T-cell (primary cell): Measurements from ENCODE around the gene SRSF1. TPM values are rescaled to one million over a fixed set of nuclear protein-coding genes. Genes with fewer than 3 reads are reported as not detected.

Experiments used
- ATAC-seq, 4 experiments: fragments of 200-7000 bp in 3 of 4; fragments of 150-1000 bp in 1 of 4; cut with Tn5 transposase; replicated peaks in 1 of 4; 1 replicate in 3 of 4; 2 replicates in 1 of 4; pipeline ENCODE4 v1.10.0; 2021; ENCODE audit warnings: moderate library complexity in 3 of 4, mild to moderate bottlenecking in 2 of 4, moderate number of reproducible peaks in 1 of 4
- CTCF ChIA-PET, 2 donors: fragments of 300-600 bp; sonication (Branson Sonifier 250); formaldehyde crosslinking; loops; one replicate each; lab custom pipeline; 2022; ENCODE audit warnings: antibody characterized with exemption in 2 of 2; lab: Charles Lee
- POLR2A ChIA-PET, 2 donors: fragments of 300-600 bp; sonication (Branson Sonifier 250); formaldehyde crosslinking; loops; one replicate each; lab custom pipeline; 2022; ENCODE audit warnings: antibody characterized with exemption in 2 of 2; lab: Charles Lee
- DNase-seq, 35 experiments: peaks; one replicate each; pipeline versions ENCODE4 v3.0.0 to v3.0.0-alpha.2; 2013 to 2023
- H3K27ac ChIP-seq: one replicate; pipeline ENCODE4 v1.5.1; 2013; ENCODE audit warnings: low read length
- H3K27me3 ChIP-seq, 2 experiments: replicated peaks in 1 of 2; 1 replicate in 1 of 2; 2 replicates in 1 of 2; pipeline versions ENCODE4 v1.6.1 to v1.7.0; 2013; ENCODE audit warnings: low read length in 1 of 2, mixed read lengths in 1 of 2; ENCODE audit not compliant: control insufficient read depth in 2 of 2, insufficient read depth in 2 of 2; ENCODE audit errors: extremely low read depth in 1 of 2
- H3K36me3 ChIP-seq, 2 donors: 1 replicate in 1 of 2; 2 replicates in 1 of 2; pipeline versions ENCODE4 v1.6.1 to v1.7.0; 2013; ENCODE audit warnings: low read length in 1 of 2; ENCODE audit not compliant: control insufficient read depth in 2 of 2, insufficient read depth in 1 of 2; ENCODE audit errors: extremely low read depth in 1 of 2
- H3K4me1 ChIP-seq, 2 experiments: 1 replicate in 1 of 2; 2 replicates in 1 of 2; pipeline versions ENCODE4 v1.6.1 to v1.7.0; 2013; ENCODE audit warnings: low read length in 2 of 2, mixed read lengths in 1 of 2; ENCODE audit not compliant: insufficient read depth in 2 of 2, control insufficient read depth in 1 of 2; ENCODE audit errors: extremely low read depth in 1 of 2
- H3K4me3 ChIP-seq, 2 donors: 1 replicate in 1 of 2; 2 replicates in 1 of 2; pipeline versions ENCODE4 v1.5.1 to v1.7.0; 2013; ENCODE audit warnings: mild to moderate bottlenecking in 2 of 2, low read length in 1 of 2, moderate library complexity in 1 of 2; ENCODE audit not compliant: control insufficient read depth in 1 of 2; ENCODE audit errors: extremely low read depth in 1 of 2
- H3K9me3 ChIP-seq: 2 replicates; pipeline ENCODE4 v1.7.0; 2013
- H3K27ac Mint-ChIP-seq, 2 donors: one replicate each; pipeline ENCODE4 v1.8.0; 2020 to 2021; ENCODE audit warnings: mild to moderate bottlenecking in 2 of 2, mixed read lengths in 2 of 2
- H3K27me3 Mint-ChIP-seq, 2 donors: one replicate each; pipeline ENCODE4 v1.8.0; 2021 to 2022; ENCODE audit warnings: mixed read lengths in 2 of 2
- H3K36me3 Mint-ChIP-seq: one replicate; pipeline ENCODE4 v1.8.0; 2021; ENCODE audit warnings: mixed read lengths
- H3K4me1 Mint-ChIP-seq, 3 donors: one replicate each; pipeline ENCODE4 v1.8.0; 2020 to 2022; ENCODE audit warnings: mixed read lengths in 3 of 3, mild to moderate bottlenecking in 1 of 3
- H3K4me3 Mint-ChIP-seq, 3 donors: one replicate each; pipeline ENCODE4 v1.8.0; 2020 to 2022; ENCODE audit warnings: mild to moderate bottlenecking in 3 of 3, mixed read lengths in 3 of 3, moderate library complexity in 3 of 3
- H3K9me3 Mint-ChIP-seq, 3 donors: one replicate each; pipeline ENCODE4 v1.8.0; 2020 to 2022; ENCODE audit warnings: mixed read lengths in 3 of 3
- WGBS: methylation state at CpG from one replicate; pipeline ENCODE4 v1.1.5; 2013; ENCODE audit warnings: missing lambda C conversion rate; ENCODE audit not compliant: insufficient coverage; 5-methylcytosine and 5-hydroxymethylcytosine counted together
- total RNA-seq, 35 experiments: library from RNA in 6 of 35; stranded (reverse) in 6 of 35; fragments of 120-200 nt in 1 of 35; gene quantifications; one replicate each; pipeline versions ENCODE4 v1.2.1 to v1.2.4 and lab custom pipeline; 2013 to 2026

Gene SRSF1
- total RNA-seq, 5 donors from 2014 or later (not counting 1 experiment from before 2014, with no cell fraction given): 112 to 266 (median 261) TPM

DNA sequence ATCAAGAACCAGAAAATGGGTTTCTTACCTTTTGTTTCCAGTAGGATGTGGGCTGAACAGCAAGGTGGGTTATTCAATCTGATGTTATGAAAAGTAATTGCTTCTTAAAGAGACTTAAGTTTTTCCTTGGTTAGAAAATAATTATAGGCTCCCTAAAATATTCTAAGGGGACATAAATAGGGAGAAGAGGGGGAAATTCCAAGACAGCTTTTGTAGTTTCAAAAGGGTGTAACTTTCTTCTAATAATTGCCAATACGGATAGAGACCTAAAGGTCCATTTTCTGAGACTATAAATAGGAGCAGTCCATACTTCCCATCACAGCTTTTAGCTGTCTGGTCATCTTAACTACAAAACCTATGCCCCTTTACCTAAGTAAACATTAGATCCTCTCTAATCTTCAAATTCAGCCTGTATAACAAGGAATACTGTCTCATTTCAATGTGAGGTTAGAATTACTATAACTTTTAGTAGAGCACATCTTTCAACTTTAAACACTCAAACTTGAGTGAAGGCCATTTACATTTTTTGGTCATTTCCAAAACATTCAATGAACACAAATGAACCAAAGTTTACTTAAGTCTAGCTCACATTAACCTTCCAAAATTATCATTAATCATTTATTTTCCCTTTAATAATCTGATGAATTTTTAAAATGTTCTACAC, 5.5 kb downstream of the SRSF1 start:
- Mint-ChIP-seq H3K27ac (no peak overlapping the region), H3K9me3 (no peaks in the 10 kb centered on the region)

GRCh38 chr17:57999496-58000017, 7.5 kb downstream of the SRSF1 start:
- Histone ChIP-seq H3K4me1 (peaks cover 5 to 12% of the 10 kb centered on the region in 2 experiments), H3K36me3 (peaks cover 0 to 37% of the 10 kb centered on the region in 2 donors), H3K4me3 (no peak overlapping the region), H3K27me3 (no peaks in the 10 kb centered on the region), H3K27ac (peak overlapping the region; percentile 47), H3K9me3 (no peaks in the 10 kb centered on the region)
- WGBS: no CpG with 5 or more reads among the region's 1 CpG
- Mint-ChIP-seq H3K4me1 (peaks cover 55 to 59% (median 56%) of the 10 kb centered on the region in 3 donors), H3K27ac (peak overlapping the region; percentile 53 to 59), H3K9me3 (no peaks in the 10 kb centered on the region), H3K4me3 (no peak overlapping the region), H3K36me3 (peaks cover 25% of the 10 kb centered on the region), H3K27me3 (no peaks in the 10 kb centered on the region)
- peak in 2 of 35 experiments; percentile 32 to 86 for DNase-seq
- ChIA-PET POLR2A (interaction anchor here (0.5 to 0.9 kb wide), 8 partner anchors 8 to 201 kb away, joined by 3 to 6 read pairs (median 4); partner anchors contain the start of gene VEZF1 (in 1 of the 2)), CTCF (interaction anchor here (0.6 to 8.6 kb wide), 33 partner anchors 8 to 185 kb away, joined by 3 to 68 read pairs (median 4); partner anchors contain the start of genes DYNLL2 (in 1 of the 2), MRPS23 (in 1 of the 2), SRSF1 (in 1 of the 2) and VEZF1 (in 1 of the 2))
- ATAC-seq: peak; percentile 71 to 78 (median 76)

More for the DNA sequence above, 5.5 kb downstream of the SRSF1 start:
- DNase-seq (no peak), ATAC-seq (no peak)
- Histone ChIP-seq H3K4me3 (no peak overlapping the region), H3K27ac (no peak overlapping the region), H3K4me1 (peaks cover 19 to 21% of the 10 kb centered on the region in 2 experiments), H3K9me3 (no peaks in the 10 kb centered on the region), H3K27me3 (no peaks in the 10 kb centered on the region), H3K36me3 (peaks cover 0 to 52% of the 10 kb centered on the region in 2 donors)
- WGBS: no CpG with 5 or more reads among the region's 1 CpG
- H3K27me3 Mint-ChIP-seq: no peaks in the 10 kb centered on the region
- peaks cover 62 to 66% (median 65%) of the 10 kb centered on the region in 3 donors for H3K4me1 Mint-ChIP-seq
- ChIA-PET POLR2A (interaction anchor here in 1 of 2 donors (0.6 to 1.0 kb wide), 2 partner anchors 12 to 140 kb away, joined by 3 read pairs; no protein-coding TSS in a partner anchor), CTCF (interaction anchor here (0.6 to 8.6 kb wide), 11 partner anchors 8 to 151 kb away, joined by 3 to 68 read pairs (median 6); partner anchors contain the start of genes VEZF1 (in 2 of the 2) and MRPS23 (in 1 of the 2))
- no peak overlapping the region for H3K4me3 Mint-ChIP-seq
- peaks cover 45% of the 10 kb centered on the region for H3K36me3 Mint-ChIP-seq

DNA sequence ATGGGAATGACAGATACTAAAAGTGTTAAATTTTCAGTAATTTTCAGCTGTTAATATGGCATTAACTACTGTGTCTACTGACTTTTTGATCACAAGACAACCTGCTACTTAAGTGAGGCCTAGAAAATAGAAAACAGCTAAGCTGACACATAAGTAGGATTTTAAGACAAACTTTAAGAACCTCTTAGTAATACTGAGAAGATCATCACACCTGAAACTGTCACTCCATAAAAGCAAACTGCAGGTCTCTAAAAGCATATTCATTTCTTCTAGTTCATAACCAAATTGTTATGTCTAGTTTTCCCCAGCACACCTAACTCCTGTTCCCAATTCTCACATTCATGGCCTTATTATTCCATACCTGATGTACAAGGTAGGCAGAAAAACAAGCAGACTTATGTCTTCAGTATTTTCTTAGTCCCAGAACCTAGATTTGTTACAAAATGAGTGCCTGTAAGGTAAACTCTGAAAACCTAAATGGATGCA, 8.0 kb downstream of the SRSF1 start:
- ATAC-seq: peak in 1 of 4 experiments; percentile 5
- H3K36me3 ChIP-seq: peaks cover 0 to 32% of the 10 kb centered on the region in 2 donors

GRCh38 chr17:57997085-57997809, 9.8 kb downstream of the SRSF1 start:
- Histone ChIP-seq H3K27me3 (no peaks in the 10 kb centered on the region), H3K36me3 (peaks cover 0 to 18% of the 10 kb centered on the region in 2 donors), H3K4me3 (no peak overlapping the region), H3K27ac (no peak overlapping the region), H3K9me3 (no peaks in the 10 kb centered on the region), H3K4me1 (peaks cover 0 to 19% of the 10 kb centered on the region in 2 experiments)
- no peak for DNase-seq
- ChIA-PET CTCF (interaction anchor here (0.6 to 8.6 kb wide), 12 partner anchors 9 to 754 kb away, joined by 3 to 68 read pairs (median 4); partner anchors contain the start of genes CUEDC1 (in 1 of the 2) and SRSF1 (in 1 of the 2)), POLR2A (interaction anchor here (0.7 to 1.1 kb wide), 4 partner anchors 9 to 11 kb away, joined by 3 to 8 read pairs (median 4); no protein-coding TSS in a partner anchor)
- WGBS: no CpG with 5 or more reads among the region's 3 CpGs
- no peaks in the 10 kb centered on the region for H3K9me3 Mint-ChIP-seq
- peaks cover 5% of the 10 kb centered on the region for H3K36me3 Mint-ChIP-seq
- no peak overlapping the region for H3K4me3 Mint-ChIP-seq
- ATAC-seq: no peak
- no peaks in the 10 kb centered on the region for H3K27me3 Mint-ChIP-seq
- peaks cover 55 to 58% (median 57%) of the 10 kb centered on the region in 3 donors for H3K4me1 Mint-ChIP-seq
- peak overlapping the region; percentile 24 to 40 for H3K27ac Mint-ChIP-seq

More for the DNA sequence above, 8.0 kb downstream of the SRSF1 start:
- no peaks in the 10 kb centered on the region for H3K27me3 Mint-ChIP-seq
- H3K4me1 ChIP-seq: peaks cover under 1 to 12% of the 10 kb centered on the region in 2 experiments
- peaks cover 22% of the 10 kb centered on the region for H3K36me3 Mint-ChIP-seq
- no peak for DNase-seq
- peaks cover 55 to 60% (median 56%) of the 10 kb centered on the region in 3 donors for H3K4me1 Mint-ChIP-seq
- H3K27me3 ChIP-seq: no peaks in the 10 kb centered on the region
- ChIA-PET CTCF (interaction anchor here (0.6 to 8.6 kb wide), 32 partner anchors 8 to 185 kb away, joined by 3 to 68 read pairs (median 4); partner anchors contain the start of genes DYNLL2 (in 1 of the 2), MRPS23 (in 1 of the 2), SRSF1 (in 1 of the 2) and VEZF1 (in 1 of the 2)), POLR2A (interaction anchor here (0.5 to 0.9 kb wide), 4 partner anchors 9 to 155 kb away, joined by 3 to 6 read pairs (median 4); partner anchors contain the start of gene VEZF1 (in 1 of the 2))
- H3K9me3 ChIP-seq: no peaks in the 10 kb centered on the region
- H3K27ac ChIP-seq: peak overlapping the region; percentile 47
- H3K4me3 ChIP-seq: no peak overlapping the region
- H3K9me3 Mint-ChIP-seq: no peaks in the 10 kb centered on the region
- no peak overlapping the region for H3K4me3 Mint-ChIP-seq
- H3K27ac Mint-ChIP-seq: peak overlapping the region; percentile 53 to 59

DNA sequence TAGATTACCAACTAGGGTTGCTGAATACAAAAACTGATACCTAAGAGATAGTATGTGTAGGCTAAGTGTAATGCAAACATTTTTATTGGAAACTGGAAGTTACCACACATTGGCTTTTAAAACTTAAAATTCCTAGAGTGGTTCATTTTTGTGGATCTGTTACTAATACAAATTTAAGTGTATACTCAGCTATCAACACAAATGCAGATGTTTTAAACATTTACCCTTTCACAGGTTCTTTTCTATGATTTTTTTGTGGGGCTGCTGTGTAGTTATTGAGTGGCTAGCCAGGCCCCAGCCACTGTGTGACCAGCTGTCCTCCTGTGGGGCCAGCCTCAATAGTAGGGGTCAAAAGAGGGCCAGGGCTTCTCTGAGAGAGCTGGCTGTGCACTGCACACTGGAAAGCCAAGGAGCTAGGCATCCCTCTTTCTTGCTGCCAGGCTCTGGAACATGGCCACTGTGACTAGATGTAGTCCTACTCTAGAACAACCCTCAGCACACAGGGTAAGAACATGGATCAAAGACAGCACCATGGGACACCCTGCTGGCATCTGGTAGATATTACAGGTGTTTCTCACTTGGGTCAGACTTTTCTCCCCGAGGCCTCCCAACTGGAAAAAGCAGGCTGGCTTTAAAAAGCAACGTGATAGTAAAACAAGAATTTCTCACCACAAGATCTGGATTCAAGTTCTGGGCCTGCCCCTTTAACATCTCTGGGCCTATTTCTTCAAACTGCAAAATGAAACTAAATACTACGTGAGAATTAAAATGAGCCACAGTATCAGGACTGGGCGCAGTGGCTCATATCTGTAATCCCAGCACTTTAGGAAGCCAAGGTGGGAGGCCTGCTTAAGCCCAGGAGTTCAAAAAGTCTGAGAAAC, 11.7 kb downstream of the SRSF1 start:
- H3K9me3 Mint-ChIP-seq: no peaks in the 10 kb centered on the region
- peaks cover 0 to 10% of the 10 kb centered on the region in 2 donors for H3K36me3 ChIP-seq
- ATAC-seq: peak; percentile 79 to 86 (median 84)
- no peak overlapping the region for H3K4me3 ChIP-seq
- CTCF ChIA-PET: interaction anchor here (0.5 to 8.6 kb wide), 5 partner anchors 11 to 441 kb away, joined by 3 to 68 read pairs (median 4); partner anchors contain the start of gene SRSF1 (in 1 of the 2)
- H3K36me3 Mint-ChIP-seq: peaks cover 1% of the 10 kb centered on the region
- H3K27me3 Mint-ChIP-seq: no peaks in the 10 kb centered on the region
- WGBS: no CpG with 5 or more reads among the region's 4 CpGs
- POLR2A ChIA-PET: interaction anchor here in 1 of 2 donors (0.6 kb wide), 1 partner anchor 96 kb away, joined by 4 read pairs; no protein-coding TSS in a partner anchor
- peak overlapping the region in 1 of 3 donors; percentile 6 for H3K4me3 Mint-ChIP-seq
- peaks cover 0 to 19% of the 10 kb centered on the region in 2 experiments for H3K4me1 ChIP-seq
- no peaks in the 10 kb centered on the region for H3K9me3 ChIP-seq
- peak in 34 of 35 experiments; percentile 9 to 77 (median 36) for DNase-seq
- peak overlapping the region; percentile 76 to 80 for H3K27ac Mint-ChIP-seq
- H3K27me3 ChIP-seq: no peaks in the 10 kb centered on the region
- H3K4me1 Mint-ChIP-seq: peaks cover 51 to 56% (median 55%) of the 10 kb centered on the region in 3 donors
- peak overlapping the region; percentile 45 for H3K27ac ChIP-seq
